Adrenal gland (tissue), 5 donors: ENCODE data around the gene ZNF296.

Experiments
- CTCF ChIP-seq, 6 experiments: fragments of 450-650 bp in 4 of 6; fragments of 200-600 bp in 2 of 6; sonication (generic) in 1 of 6; IDR thresholded peaks; 1 replicate in 5 of 6; 2 replicates in 1 of 6; pipeline versions ENCODE4 v1.5.1 to v1.8.0; 2016 to 2021; ENCODE audit warnings: antibody characterized with exemption in 6 of 6, mild to moderate bottlenecking in 2 of 6, moderate library complexity in 1 of 6
- POLR2A ChIP-seq, 2 donors: fragments of 450-650 bp; IDR thresholded peaks; one replicate each; pipeline ENCODE4 v1.6.1; 2017; ENCODE audit warnings: antibody characterized with exemption in 2 of 2, mild to moderate bottlenecking in 2 of 2, moderate library complexity in 1 of 2
- donor health status: DM: no; HTN: no; CAD: no.

- no peak for TF ChIP-seq POLR2A (IDR thresholded peaks at IDR 0.05)
- no peak for TF ChIP-seq CTCF (IDR thresholded peaks at IDR 0.05)
Observed at GRCh38 chr19:45051929-45052579, 24.2 kb downstream of the ZNF296 start.
